OCI-LY3 (cell line): ENCODE measurements around the gene CDH4.

ENCODE experiments used
- EZH2phosphoT487 ChIP-seq: fragments of 200-600 bp; shearing (Covaris generic); IDR thresholded peaks from 2 replicates; pipeline ENCODE4 v1.6.1; 2018; ENCODE audit warnings: antibody characterized with exemption, mixed run types, low read depth
- TF ChIP-seq, protein P1 (sequence below): fragments of 200-600, 300-600 bp; sonication (generic); IDR thresholded peaks from 2 replicates; pipeline ENCODE4 v1.5.1; 2014; ENCODE audit warnings: antibody characterized with exemption, low read length, low read depth

DNA sequence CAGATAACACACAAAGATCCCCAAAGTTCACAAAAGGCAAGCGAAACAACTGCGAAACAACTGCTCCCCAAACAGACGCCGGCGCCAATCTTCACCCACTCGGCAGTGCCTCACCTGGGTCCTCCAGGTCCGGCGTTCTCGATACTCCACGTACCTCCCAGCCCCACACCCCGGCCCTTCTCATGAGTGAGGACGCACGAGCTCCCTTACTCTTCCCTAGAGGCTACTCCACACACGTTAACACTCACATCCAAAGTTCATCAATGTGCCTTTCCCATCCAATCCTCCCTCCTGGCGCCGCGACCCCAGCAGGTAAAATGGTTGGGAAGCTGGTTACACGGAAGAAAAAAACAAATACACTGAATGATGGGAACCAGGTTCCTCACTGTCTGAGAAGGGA, 736.6 kb downstream of the CDH4 start:
- TF ChIP-seq, protein P1, sequence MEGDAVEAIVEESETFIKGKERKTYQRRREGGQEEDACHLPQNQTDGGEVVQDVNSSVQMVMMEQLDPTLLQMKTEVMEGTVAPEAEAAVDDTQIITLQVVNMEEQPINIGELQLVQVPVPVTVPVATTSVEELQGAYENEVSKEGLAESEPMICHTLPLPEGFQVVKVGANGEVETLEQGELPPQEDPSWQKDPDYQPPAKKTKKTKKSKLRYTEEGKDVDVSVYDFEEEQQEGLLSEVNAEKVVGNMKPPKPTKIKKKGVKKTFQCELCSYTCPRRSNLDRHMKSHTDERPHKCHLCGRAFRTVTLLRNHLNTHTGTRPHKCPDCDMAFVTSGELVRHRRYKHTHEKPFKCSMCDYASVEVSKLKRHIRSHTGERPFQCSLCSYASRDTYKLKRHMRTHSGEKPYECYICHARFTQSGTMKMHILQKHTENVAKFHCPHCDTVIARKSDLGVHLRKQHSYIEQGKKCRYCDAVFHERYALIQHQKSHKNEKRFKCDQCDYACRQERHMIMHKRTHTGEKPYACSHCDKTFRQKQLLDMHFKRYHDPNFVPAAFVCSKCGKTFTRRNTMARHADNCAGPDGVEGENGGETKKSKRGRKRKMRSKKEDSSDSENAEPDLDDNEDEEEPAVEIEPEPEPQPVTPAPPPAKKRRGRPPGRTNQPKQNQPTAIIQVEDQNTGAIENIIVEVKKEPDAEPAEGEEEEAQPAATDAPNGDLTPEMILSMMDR, result no peak
- no peak for TF ChIP-seq EZH2phosphoT487
